Activated CD8-positive, alpha-beta memory T cell treated with anti-CD3 and anti-CD28 coated beads for 36 hours (primary cell): Measurements from ENCODE around the gene MBTD1. TPM values are rescaled to one million over a fixed set of nuclear protein-coding genes. Genes with fewer than 3 reads are reported as not detected.
"Not testable (repeated sequence)": the region's sequence is repeated elsewhere in the genome, so short reads cannot be mapped to it uniquely, and the experiment has no call there.

Source experiments
- CTCF ChIA-PET: fragments of 350-600 bp; sonication (Branson Sonifier 250); formaldehyde crosslinking; loops from one replicate; lab custom pipeline; 2021; ENCODE audit warnings: antibody characterized with exemption; lab: Charles Lee
- POLR2A ChIA-PET: fragments of 350-600 bp; sonication (Branson Sonifier 250); formaldehyde crosslinking; loops from one replicate; lab custom pipeline; 2021; ENCODE audit warnings: antibody characterized with exemption; lab: Charles Lee
- total RNA-seq, 2 experiments: library from RNA; stranded (reverse); gene quantifications; one replicate each; pipeline ENCODE4 v1.2.3, GENCODE V29; 2021

The MBTD1 gene
- total RNA-seq, result 1 to 10 TPM; 7.1 to 8.6 TPM

GRCh38 chr17:51259564-51260236, at the start of gene MBTD1:
Gene MBTD1, minus strand, starts transcription at chr17:51260049. Its CDS starts 34,888 bp downstream, at chr17:51225161.
- CTCF ChIA-PET, result interaction anchor here (1.0 kb wide), 1 partner anchor 13 kb away, joined by 3 read pairs; no protein-coding TSS in a partner anchor
- POLR2A ChIA-PET, result no interaction called here

- CTCF ChIA-PET, result no interaction called here
- POLR2A ChIA-PET, result no interaction called here
These were observed 45.3 kb upstream of the MBTD1 start for GRCh38 chr17:51305182-51305581.

- CTCF ChIA-PET, result no interaction called here
- POLR2A ChIA-PET, result no interaction called here
These were observed 40.0 kb upstream of the MBTD1 start for GRCh38 chr17:51299859-51300258.

GRCh38 chr17:51298508-51299371, 38.9 kb upstream of the MBTD1 start:
- POLR2A ChIA-PET, result no interaction called here
- CTCF ChIA-PET, result no interaction called here

- POLR2A ChIA-PET, CTCF ChIA-PET: not testable (repeated sequence)
These were observed 34.5 kb upstream of the MBTD1 start for GRCh38 chr17:51294338-51294737.

GRCh38 chr17:51289696-51290111, 29.9 kb upstream of the MBTD1 start:
- CTCF ChIA-PET, result no interaction called here

GRCh38 chr17:51287412-51287811, 27.6 kb upstream of the MBTD1 start:
- CTCF ChIA-PET, result no interaction called here
- POLR2A ChIA-PET, result no interaction called here

More at GRCh38 chr17:51289696-51290111, 29.9 kb upstream of the MBTD1 start:
- POLR2A ChIA-PET, result no interaction called here

- CTCF ChIA-PET, result interaction anchor here (0.5 kb wide), 1 partner anchor 14 kb away, joined by 3 read pairs; no protein-coding TSS in a partner anchor
- POLR2A ChIA-PET, result no interaction called here
These were observed 19.3 kb upstream of the MBTD1 start for GRCh38 chr17:51279183-51279582.

GRCh38 chr17:51275381-51275780, 15.5 kb upstream of the MBTD1 start:
- ChIA-PET CTCF (no interaction called here), POLR2A (no interaction called here)

GRCh38 chr17:51272812-51273211, 13.0 kb upstream of the MBTD1 start:
- CTCF ChIA-PET, result interaction anchor here (0.8 kb wide), 1 partner anchor 13 kb away, joined by 3 read pairs; the partner anchor contains the start of genes MBTD1 and UTP18
- POLR2A ChIA-PET, result no interaction called here

GRCh38 chr17:51270636-51271035, 10.8 kb upstream of the MBTD1 start:
- CTCF ChIA-PET, result no interaction called here
- POLR2A ChIA-PET, result no interaction called here

GRCh38 chr17:51269991-51270390, 10.1 kb upstream of the MBTD1 start:
- ChIA-PET CTCF (no interaction called here), POLR2A (no interaction called here)

GRCh38 chr17:51264466-51264865, 4.6 kb upstream of the MBTD1 start:
- CTCF ChIA-PET, result interaction anchor here (0.7 kb wide), 2 partner anchors 8 to 15 kb away, joined by 3 read pairs; no protein-coding TSS in a partner anchor
- POLR2A ChIA-PET, result not testable (repeated sequence)

- POLR2A ChIA-PET, result no interaction called here
- CTCF ChIA-PET, result no interaction called here
These were observed 3.2 kb upstream of the MBTD1 start for GRCh38 chr17:51263006-51263405.

GRCh38 chr17:51261024-51261963, 1.4 kb upstream of the MBTD1 start:
- POLR2A ChIA-PET, result interaction anchor here (0.7 kb wide), 1 partner anchor 108 kb away, joined by 3 read pairs; the partner anchor contains the start of gene NME1
- CTCF ChIA-PET, result no interaction called here

GRCh38 chr17:51260237-51261023, 581 bp upstream of the MBTD1 start, which contains the start of gene UTP18:
Gene UTP18, plus strand, starts transcription at chr17:51260546. Its CDS starts 39 bp downstream, at chr17:51260585.
- POLR2A ChIA-PET, result interaction anchor here (0.7 kb wide), 1 partner anchor 107 kb away, joined by 3 read pairs; the partner anchor contains the start of gene NME1
- CTCF ChIA-PET, result interaction anchor here (1.0 kb wide), 1 partner anchor 12 kb away, joined by 3 read pairs; no protein-coding TSS in a partner anchor

- ChIA-PET POLR2A (interaction anchor here (0.6 kb wide), 1 partner anchor 9 kb away, joined by 4 read pairs; no protein-coding TSS in a partner anchor), CTCF (no interaction called here)
These were observed 889 bp downstream of the MBTD1 start for GRCh38 chr17:51258756-51259563.
